Mammary epithelial cell (primary cell): Measurements from ENCODE around the gene UACA.

Experiments used
- CTCF ChIP-seq, 2 donors: IDR thresholded peaks in 1 of 2; conservative IDR thresholded peaks in 1 of 2; 2 replicates each; pipeline ENCODE4 v1.5.1; 2011 to 2012; ENCODE audit warnings: inconsistent platforms in 2 of 2, low read length in 2 of 2, mild to moderate bottlenecking in 2 of 2, control low read depth in 1 of 2, low read depth in 1 of 2; ENCODE audit not compliant: insufficient read depth in 1 of 2; ENCODE audit errors: extremely low read depth in 1 of 2
- EZH2 ChIP-seq: IDR thresholded peaks from 2 replicates; pipeline ENCODE4 v1.6.1; 2012; ENCODE audit warnings: low read length, inconsistent platforms, borderline replicate concordance

- no peak for TF ChIP-seq CTCF (conservative IDR thresholded peaks at IDR 0.05 in 1 of 2, IDR thresholded peaks at IDR 0.05 in 1 of 2; ENCODE audit: extremely low read depth in 1 of 2, insufficient read depth in 1 of 2, low read depth in 1 of 2, low read length in 2 of 2)
- no peak for TF ChIP-seq EZH2
These were observed 109.9 kb downstream of the UACA start for GRCh38 chr15:70653426-70653825.
